ENCODE measurements around the gene CYP2W1.
A peak's percentile ranks its signal among the peaks of the same experiment; 100 is the strongest.

CYP2W1 gene

GRCh38 chr7:1016577-1017531 is 33.9 kb downstream of the CYP2W1 start:
- DNase-seq: no peak

GRCh38 chr7:1017586-1018333 is 34.8 kb downstream of the CYP2W1 start:
- DNase-seq: no peak

- DNase-seq: no peak
Measured at GRCh38 chr7:1018334-1018695, 35.3 kb downstream of the CYP2W1 start.

- DNase-seq: no peak
Measured at GRCh38 chr7:1019255-1019785, 36.3 kb downstream of the CYP2W1 start.

- no peak for DNase-seq
Measured at GRCh38 chr7:1019789-1020610, 37.0 kb downstream of the CYP2W1 start.

GRCh38 chr7:1020849-1021251 is 37.9 kb downstream of the CYP2W1 start:
- DNase-seq: no peak

- DNase-seq: no peak
Measured at GRCh38 chr7:1021366-1021765, 38.4 kb downstream of the CYP2W1 start.

- DNase-seq: no peak
Measured at GRCh38 chr7:1021931-1022330, 39.0 kb downstream of the CYP2W1 start.

- no peak for DNase-seq
Measured at GRCh38 chr7:1022356-1022755, 39.4 kb downstream of the CYP2W1 start.

GRCh38 chr7:1022801-1023465 is 40.0 kb downstream of the CYP2W1 start:
- no peak for DNase-seq

GRCh38 chr7:1024331-1024841 is 41.4 kb downstream of the CYP2W1 start:
- no peak for DNase-seq

- DNase-seq: no peak
Measured at GRCh38 chr7:1024876-1025742, 42.1 kb downstream of the CYP2W1 start.

GRCh38 chr7:1025743-1026581 is 43.0 kb downstream of the CYP2W1 start:
- no peak for DNase-seq

- DNase-seq: no peak
Measured at GRCh38 chr7:1026721-1027161, 43.8 kb downstream of the CYP2W1 start.

GRCh38 chr7:1027242-1028043 is 44.5 kb downstream of the CYP2W1 start:
- DNase-seq: no peak

- DNase-seq: peak; percentile 76
Measured at GRCh38 chr7:1028044-1028770, 45.2 kb downstream of the CYP2W1 start.

GRCh38 chr7:1028775-1029636 is 46.0 kb downstream of the CYP2W1 start:
- peak; percentile 82 for DNase-seq

All from CD4-positive, alpha-beta T cell treated with Interleukin-4 for 4 hours (primary cell).